Endodermal cell (in vitro differentiated cells): ENCODE data around the gene UTP4. TPM values are rescaled to one million over a fixed set of nuclear protein-coding genes. Genes with fewer than 3 reads are reported as not detected.
"Not testable (repeated sequence)": the region's sequence is repeated elsewhere in the genome, so short reads cannot be mapped to it uniquely, and the experiment has no call there.

ENCODE experiments used
- DNase-seq: peaks from one replicate; pipeline ENCODE4 v3.0.0-alpha.2; 2017
- H3K27ac ChIP-seq: 2 replicates; pipeline ENCODE4 v1.5.1; 2013; ENCODE audit warnings: mild to moderate bottlenecking, low read depth, low read length, moderate library complexity
- H3K27me3 ChIP-seq: 2 replicates; pipeline ENCODE4 v1.6.1; 2013; ENCODE audit warnings: mild to moderate bottlenecking, low read length, moderate library complexity; ENCODE audit not compliant: insufficient read depth, control insufficient read depth, poor library complexity, severe bottlenecking
- H3K36me3 ChIP-seq: 2 replicates; pipeline ENCODE4 v1.7.0; 2013; ENCODE audit warnings: mild to moderate bottlenecking, low read length, moderate library complexity; ENCODE audit not compliant: control insufficient read depth, insufficient read depth
- H3K4me1 ChIP-seq: one replicate; pipeline ENCODE4 v1.7.0; 2013; ENCODE audit warnings: low read length; ENCODE audit not compliant: control insufficient read depth, insufficient read depth
- H3K4me3 ChIP-seq: 2 replicates; pipeline ENCODE4 v1.5.1; 2013; ENCODE audit warnings: mild to moderate bottlenecking, low read length, moderate library complexity
- H3K9ac ChIP-seq: 2 replicates; pipeline ENCODE4 v1.6.1; 2013; ENCODE audit warnings: mild to moderate bottlenecking, low read length, moderate library complexity; ENCODE audit not compliant: poor library complexity, severe bottlenecking; ENCODE audit errors: extremely low read depth
- H3K9me3 ChIP-seq: 2 replicates; pipeline ENCODE4 v1.6.1; 2013; ENCODE audit warnings: mild to moderate bottlenecking, low read length, moderate library complexity; ENCODE audit not compliant: control insufficient read depth
- H3K27ac Mint-ChIP-seq: 2 replicates; pipeline ENCODE4 v1.8.0; 2020; ENCODE audit warnings: mixed read lengths
- H3K27me3 Mint-ChIP-seq: 2 replicates; pipeline ENCODE4 v1.8.0; 2021; ENCODE audit warnings: mild to moderate bottlenecking, mixed read lengths; ENCODE audit not compliant: insufficient read depth
- H3K36me3 Mint-ChIP-seq: 2 replicates; pipeline ENCODE4 v1.8.0; 2020; ENCODE audit warnings: low read depth, mixed read lengths
- H3K4me1 Mint-ChIP-seq: 2 replicates; pipeline ENCODE4 v1.8.0; 2020; ENCODE audit warnings: mixed read lengths
- H3K4me3 Mint-ChIP-seq: 2 replicates; pipeline ENCODE4 v1.8.0; 2020; ENCODE audit warnings: mild to moderate bottlenecking, moderate library complexity, mixed read lengths
- H3K9me3 Mint-ChIP-seq: 2 replicates; pipeline ENCODE4 v1.8.0; 2020; ENCODE audit warnings: mild to moderate bottlenecking, mixed read lengths
- WGBS, 2 experiments: methylation state at CpG; one replicate each; pipeline versions ENCODE4 v1.1.5 to v1.1.7; 2013; ENCODE audit warnings: missing lambda C conversion rate in 2 of 2, mixed read lengths in 1 of 2; ENCODE audit not compliant: insufficient coverage in 1 of 2, insufficient read length in 1 of 2; 5-methylcytosine and 5-hydroxymethylcytosine counted together
- total RNA-seq, 2 donors: library from RNA; stranded (reverse); fragmentation: NEBNext Ultra II Directional in 1 of 2; extraction: Animal tissue kit (Norgen Biotek cat#: 25700) in 1 of 2; gene quantifications; 2 replicates in 1 of 2; 3 replicates in 1 of 2; pipeline ENCODE4 v1.2.1, GENCODE V29; 2021
- TF ChIP-seq, protein P1 (sequence below): fragments of 200-600 bp; sonication (generic); conservative IDR thresholded peaks from 2 replicates; pipeline ENCODE4 v1.5.0; 2021; ENCODE audit warnings: antibody characterized with exemption, mild to moderate bottlenecking

Gene UTP4
- total RNA-seq, 2 donors from 2014 or later: 44.1 to 45.3 TPM

- H3K9me3 ChIP-seq: no peaks in the 10 kb centered on the region
- H3K36me3 Mint-ChIP-seq: peaks cover 29% of the 10 kb centered on the region
These were observed 518 bp upstream of the UTP4 start for GRCh38 chr16:69131839-69132423.

DNA sequence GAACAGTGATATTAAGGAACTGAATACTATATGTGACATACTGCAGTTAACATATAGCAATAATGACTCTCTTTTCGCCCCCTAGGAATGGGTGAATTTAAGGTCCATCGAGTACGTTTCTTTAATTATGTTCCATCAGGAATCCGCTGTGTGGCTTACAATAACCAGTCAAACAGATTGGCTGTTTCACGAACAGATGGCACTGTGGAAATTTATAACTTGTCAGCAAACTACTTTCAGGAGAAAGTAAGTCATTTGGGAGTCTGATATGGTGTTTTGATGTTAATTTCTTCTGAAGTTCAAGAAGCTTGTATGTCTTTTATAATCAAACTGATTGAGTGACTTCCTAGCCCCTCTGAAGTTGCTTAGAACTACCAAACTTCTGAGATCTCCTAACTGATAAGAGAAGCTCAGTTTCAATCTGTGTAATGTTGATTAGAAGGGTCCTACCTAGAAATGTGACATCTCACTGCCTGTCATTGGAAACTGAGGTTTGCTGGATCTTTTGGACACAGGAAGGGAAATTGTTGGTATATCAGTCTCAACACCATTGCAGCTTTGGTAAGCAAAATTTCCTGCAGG lies 1.0 kb downstream of the UTP4 start:
- Histone ChIP-seq H3K4me1 (no peaks in the 10 kb centered on the region), H3K36me3 (peaks cover 39% of the 10 kb centered on the region), H3K9ac (peak overlapping the region; percentile 50), H3K27ac (no peak overlapping the region), H3K27me3 (no peaks in the 10 kb centered on the region), H3K4me3 (peak overlapping the region; percentile 85), H3K9me3 (no peaks in the 10 kb centered on the region)
- H3K27me3 Mint-ChIP-seq: no peaks in the 10 kb centered on the region
- peak overlapping the region; percentile 97 for H3K4me3 Mint-ChIP-seq
- peaks cover 28% of the 10 kb centered on the region for H3K4me1 Mint-ChIP-seq
- TF ChIP-seq, protein P1, sequence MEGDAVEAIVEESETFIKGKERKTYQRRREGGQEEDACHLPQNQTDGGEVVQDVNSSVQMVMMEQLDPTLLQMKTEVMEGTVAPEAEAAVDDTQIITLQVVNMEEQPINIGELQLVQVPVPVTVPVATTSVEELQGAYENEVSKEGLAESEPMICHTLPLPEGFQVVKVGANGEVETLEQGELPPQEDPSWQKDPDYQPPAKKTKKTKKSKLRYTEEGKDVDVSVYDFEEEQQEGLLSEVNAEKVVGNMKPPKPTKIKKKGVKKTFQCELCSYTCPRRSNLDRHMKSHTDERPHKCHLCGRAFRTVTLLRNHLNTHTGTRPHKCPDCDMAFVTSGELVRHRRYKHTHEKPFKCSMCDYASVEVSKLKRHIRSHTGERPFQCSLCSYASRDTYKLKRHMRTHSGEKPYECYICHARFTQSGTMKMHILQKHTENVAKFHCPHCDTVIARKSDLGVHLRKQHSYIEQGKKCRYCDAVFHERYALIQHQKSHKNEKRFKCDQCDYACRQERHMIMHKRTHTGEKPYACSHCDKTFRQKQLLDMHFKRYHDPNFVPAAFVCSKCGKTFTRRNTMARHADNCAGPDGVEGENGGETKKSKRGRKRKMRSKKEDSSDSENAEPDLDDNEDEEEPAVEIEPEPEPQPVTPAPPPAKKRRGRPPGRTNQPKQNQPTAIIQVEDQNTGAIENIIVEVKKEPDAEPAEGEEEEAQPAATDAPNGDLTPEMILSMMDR: no peak
- no peaks in the 10 kb centered on the region for H3K9me3 Mint-ChIP-seq
- H3K36me3 Mint-ChIP-seq: peaks cover 32% of the 10 kb centered on the region
- H3K27ac Mint-ChIP-seq: no peak overlapping the region
- no peak for DNase-seq
- 52 to 63% methylated on average over 5 of the region's 5 CpGs for WGBS, 2 experiments

More at GRCh38 chr16:69131839-69132423, 518 bp upstream of the UTP4 start:
- peak overlapping the region; percentile 99 for H3K4me3 ChIP-seq
- peak overlapping the region; percentile 95 for H3K9ac ChIP-seq
- peak overlapping the region; percentile 89 for H3K27ac Mint-ChIP-seq
- peaks cover 29% of the 10 kb centered on the region for H3K36me3 ChIP-seq
- peak; percentile 93 for DNase-seq
- peak overlapping the region; percentile 88 for H3K27ac ChIP-seq
- TF ChIP-seq, protein P1: no peak
- no peaks in the 10 kb centered on the region for H3K9me3 Mint-ChIP-seq
- peaks cover 28% of the 10 kb centered on the region for H3K4me1 Mint-ChIP-seq
- no peaks in the 10 kb centered on the region for H3K27me3 ChIP-seq
- H3K4me1 ChIP-seq: no peaks in the 10 kb centered on the region
- WGBS, 2 experiments: 0% methylated on average over 9 to 37 of the region's 53 CpGs
- peak overlapping the region; percentile 97 for H3K4me3 Mint-ChIP-seq
- H3K27me3 Mint-ChIP-seq: no peaks in the 10 kb centered on the region

DNA sequence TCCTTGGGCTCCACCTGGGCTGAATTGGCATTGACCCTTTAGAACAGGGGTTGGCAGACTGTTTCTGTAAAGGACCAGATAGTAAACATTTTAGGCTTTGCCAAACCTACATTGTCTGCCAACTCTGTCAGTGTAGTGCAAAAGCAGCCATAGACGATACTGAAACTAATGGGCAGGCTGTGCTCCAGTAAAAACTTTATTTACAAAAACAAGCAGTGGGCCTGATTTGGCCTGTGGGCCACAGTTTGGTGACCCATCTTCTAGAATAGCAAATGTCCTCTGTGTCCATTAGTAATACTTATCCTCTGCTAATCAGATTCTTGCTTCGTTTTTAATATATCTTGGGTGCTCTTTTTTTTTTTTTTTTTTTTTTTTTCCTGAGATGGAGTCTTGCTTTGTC lies 6.2 kb downstream of the UTP4 start:
- H3K9ac ChIP-seq: no peak overlapping the region
- no peak for DNase-seq
- H3K27ac ChIP-seq: no peak overlapping the region
- Mint-ChIP-seq H3K9me3 (no peaks in the 10 kb centered on the region), H3K27ac (no peak overlapping the region), H3K27me3 (no peaks in the 10 kb centered on the region), H3K4me3 (no peak overlapping the region), H3K36me3 (peaks cover 62% of the 10 kb centered on the region), H3K4me1 (peaks cover 7% of the 10 kb centered on the region)
- H3K4me3 ChIP-seq: no peak overlapping the region
- H3K36me3 ChIP-seq: peaks cover 77% of the 10 kb centered on the region
- TF ChIP-seq, protein P1: no peak
- H3K4me1 ChIP-seq: no peaks in the 10 kb centered on the region
- 94 to 98% methylated on average over 1 to 2 of the region's 2 CpGs for WGBS, 2 experiments
- H3K27me3 ChIP-seq: no peaks in the 10 kb centered on the region
- no peaks in the 10 kb centered on the region for H3K9me3 ChIP-seq

DNA sequence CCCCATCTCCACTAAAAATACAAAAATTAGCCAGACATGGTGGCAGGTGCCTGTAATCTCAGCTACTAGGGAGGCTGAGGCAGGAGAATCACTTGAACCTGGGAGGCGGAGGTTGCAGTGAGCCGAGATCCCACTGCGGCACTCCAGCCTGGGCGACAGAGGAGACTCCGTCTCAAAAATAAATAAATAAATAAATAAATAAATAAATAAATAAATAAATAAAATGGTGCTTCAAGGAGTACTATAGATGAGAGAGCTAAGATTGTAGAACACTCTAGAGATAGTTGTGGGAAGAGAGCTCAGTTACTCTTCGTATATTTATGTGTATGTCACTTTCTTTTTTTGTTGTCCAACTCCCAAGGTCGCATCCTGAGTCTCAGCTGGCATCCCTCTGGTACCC lies 7.0 kb downstream of the UTP4 start:
- WGBS, 2 experiments: 96 to 100% methylated on average over 1 to 3 of the region's 7 CpGs
- H3K27me3 Mint-ChIP-seq, H3K9me3 ChIP-seq, H3K27ac Mint-ChIP-seq, H3K27me3 ChIP-seq, H3K9me3 Mint-ChIP-seq, H3K4me3 Mint-ChIP-seq, H3K4me1 Mint-ChIP-seq, H3K4me3 ChIP-seq, H3K27ac ChIP-seq, H3K9ac ChIP-seq, DNase-seq, H3K4me1 ChIP-seq: not testable (repeated sequence)
- H3K36me3 ChIP-seq: peaks cover 83% of the 10 kb centered on the region
- H3K36me3 Mint-ChIP-seq: peaks cover 68% of the 10 kb centered on the region
